Tibial artery (tissue), 4 donors: ENCODE data around the gene MCM3AP.

Experiments
- DNase-seq, 2 donors: peaks; one replicate each; pipeline ENCODE4 v3.0.0-alpha.2; 2019
- H3K27ac ChIP-seq, 2 donors: fragments of 200-600 bp; sonication (generic) in 1 of 2; 1 replicate in 1 of 2; 2 replicates in 1 of 2; pipeline ENCODE4 v1.5.1; 2018 to 2019; ENCODE audit warnings: mild to moderate bottlenecking in 1 of 2
- H3K27me3 ChIP-seq, 2 donors: fragments of 200-600 bp; sonication (generic) in 1 of 2; one replicate each; pipeline versions ENCODE4 v1.5.1 to v1.6.0; 2016 to 2019
- H3K36me3 ChIP-seq, 3 donors: fragments of 200-600 bp; sonication (generic) in 2 of 3; one replicate each; pipeline ENCODE4 v1.5.1; 2016 to 2019; ENCODE audit warnings: mild to moderate bottlenecking in 2 of 3
- H3K4me1 ChIP-seq, 4 donors: fragments of 200-600 bp; sonication (generic) in 2 of 4; 1 replicate in 3 of 4; 2 replicates in 1 of 4; pipeline ENCODE4 v1.5.1; 2016 to 2019
- H3K4me3 ChIP-seq, 2 donors: fragments of 200-600 bp; sonication (generic) in 1 of 2; 1 replicate in 1 of 2; 2 replicates in 1 of 2; pipeline ENCODE4 v1.5.1; 2018 to 2019; ENCODE audit warnings: mild to moderate bottlenecking in 2 of 2
- H3K9me3 ChIP-seq, 3 donors: fragments of 200-600 bp; sonication (generic) in 1 of 3; one replicate each; pipeline ENCODE4 v1.5.1; 2016 to 2019
- CTCF ChIP-seq, 2 experiments: fragments of 200-600 bp in 1 of 2; fragments of 450-650 bp in 1 of 2; IDR thresholded peaks; one replicate each; pipeline ENCODE4 v1.5.1; 2017 to 2019; ENCODE audit warnings: antibody characterized with exemption in 2 of 2, mild to moderate bottlenecking in 1 of 2, moderate library complexity in 1 of 2
- intact Hi-C: fragments of 100-400 bp; cut with DNase I; formaldehyde crosslinking; loops from one replicate; pipeline ENCODE4 v1.15.0; 2023; ENCODE audit warnings: low total_unique reads

The MCM3AP gene

DNA sequence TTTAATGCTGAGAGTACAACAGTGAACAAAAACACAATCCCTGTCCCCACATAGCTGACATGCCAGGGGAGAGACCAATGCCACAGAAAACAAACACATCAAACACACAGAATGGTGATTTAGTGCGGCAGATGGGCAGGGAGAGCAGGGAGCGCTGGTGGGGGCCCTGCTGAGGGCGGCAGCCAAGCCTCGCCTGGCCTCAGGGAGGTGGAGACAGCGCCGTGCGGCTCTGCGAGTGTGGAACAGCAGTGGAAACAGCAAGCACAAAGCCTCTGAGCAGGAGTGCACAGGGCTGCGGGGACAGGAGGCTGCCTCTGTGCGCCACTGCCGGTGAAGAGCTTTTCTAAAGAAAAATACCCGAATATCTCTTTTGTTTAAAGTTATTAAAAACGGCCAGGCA, 17.0 kb downstream of the MCM3AP start:
- no peak for TF ChIP-seq CTCF (IDR thresholded peaks at IDR 0.05)
- no peak for DNase-seq
- Histone ChIP-seq H3K9me3 (no peaks in the 10 kb centered on the region), H3K27ac (no peak overlapping the region), H3K27me3 (no peaks in the 10 kb centered on the region), H3K4me1 (no peaks in the 10 kb centered on the region), H3K36me3 (peaks cover 92 to 100% (median 97%) of the 10 kb centered on the region in 3 donors), H3K4me3 (no peak overlapping the region)
- intact Hi-C loops = no loop called here

DNA sequence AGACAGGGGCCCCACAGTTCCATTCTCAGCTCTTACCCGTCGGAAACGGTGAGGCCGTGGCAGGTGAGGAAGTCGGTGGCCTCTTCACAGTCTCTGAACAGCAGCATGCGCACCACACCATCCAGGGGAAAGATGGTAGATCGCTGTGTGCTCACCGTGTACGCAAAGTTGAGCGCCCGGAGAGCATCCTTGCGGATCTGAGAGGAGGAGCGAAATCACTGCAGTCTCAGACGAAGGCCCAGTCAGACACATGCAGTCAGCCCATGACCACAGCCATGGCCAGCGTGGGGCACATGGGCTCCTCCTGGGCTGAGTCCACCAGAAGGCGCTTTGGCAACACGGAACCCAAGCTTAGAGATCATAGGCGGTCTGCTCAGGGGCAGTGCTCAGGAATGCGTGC, 18.5 kb downstream of the MCM3AP start:
- Histone ChIP-seq H3K4me1 (no peaks in the 10 kb centered on the region), H3K27me3 (no peaks in the 10 kb centered on the region), H3K27ac (no peak overlapping the region), H3K36me3 (peaks cover 84 to 98% (median 93%) of the 10 kb centered on the region in 3 donors), H3K9me3 (no peaks in the 10 kb centered on the region), H3K4me3 (no peak overlapping the region)
- no peak for DNase-seq
- intact Hi-C loops = no loop called here
- TF ChIP-seq CTCF (IDR thresholded peaks at IDR 0.05) = no peak

DNA sequence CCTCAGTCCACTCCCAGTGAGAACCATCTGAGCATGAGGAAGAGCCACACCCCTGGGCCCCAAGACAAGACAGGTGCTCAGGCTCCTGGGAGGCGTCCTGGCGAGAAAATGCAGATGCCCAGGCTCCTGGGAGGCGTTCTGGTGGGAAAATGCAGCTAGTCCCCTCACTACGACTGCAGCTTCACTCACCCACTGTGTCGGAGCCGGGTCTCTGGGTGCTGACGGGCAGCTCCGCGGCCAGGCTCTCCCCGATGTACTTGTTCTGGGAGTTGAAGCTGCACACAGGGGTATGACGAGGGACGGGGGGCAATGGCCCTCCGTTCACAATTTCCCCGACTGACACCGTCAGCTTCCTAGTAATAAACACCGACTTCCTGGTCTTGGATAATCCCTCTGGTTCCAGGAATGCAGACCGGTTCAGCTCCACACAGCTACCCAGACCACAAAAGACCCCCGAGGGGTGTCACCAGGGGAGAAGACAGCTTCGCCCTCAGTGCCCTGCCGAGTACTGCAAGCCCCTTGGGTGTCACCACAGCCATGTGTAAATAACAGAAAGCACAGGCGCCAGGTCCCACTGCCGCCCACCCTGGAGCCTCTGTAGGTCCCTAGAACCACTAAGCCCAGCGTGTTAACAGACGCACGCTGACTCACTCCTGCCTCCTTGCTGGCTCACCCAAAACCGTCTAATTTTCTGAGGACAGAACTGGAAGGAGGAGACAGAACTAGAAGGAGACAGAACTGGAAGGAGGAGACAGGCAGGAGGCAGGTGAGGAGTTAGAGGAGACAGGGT, 19.5 kb downstream of the MCM3AP start:
- H3K4me1 ChIP-seq = no peaks in the 10 kb centered on the region
- intact Hi-C loops = no loop called here
- H3K36me3 ChIP-seq = peaks cover 84 to 98% (median 93%) of the 10 kb centered on the region in 3 donors
- no peak overlapping the region for H3K4me3 ChIP-seq
- H3K27me3 ChIP-seq = no peaks in the 10 kb centered on the region
- H3K27ac ChIP-seq = no peak overlapping the region
- no peak for TF ChIP-seq CTCF (IDR thresholded peaks at IDR 0.05)
- H3K9me3 ChIP-seq = no peaks in the 10 kb centered on the region
- DNase-seq = no peak

- Histone ChIP-seq H3K4me3 (no peak overlapping the region), H3K36me3 (peaks cover 84 to 98% (median 93%) of the 10 kb centered on the region in 3 donors), H3K27ac (no peak overlapping the region), H3K9me3 (no peaks in the 10 kb centered on the region), H3K27me3 (no peaks in the 10 kb centered on the region), H3K4me1 (no peaks in the 10 kb centered on the region)
- intact Hi-C loops = no loop called here
- TF ChIP-seq CTCF (IDR thresholded peaks at IDR 0.05) = no peak
- DNase-seq = no peak
These were observed 20.7 kb downstream of the MCM3AP start for GRCh38 chr21:46264690-46265144.

- H3K4me1 ChIP-seq = no peaks in the 10 kb centered on the region
- H3K36me3 ChIP-seq = peaks cover 84 to 98% (median 93%) of the 10 kb centered on the region in 3 donors
- no peak overlapping the region for H3K4me3 ChIP-seq
- no peak for TF ChIP-seq CTCF (IDR thresholded peaks at IDR 0.05)
- no peaks in the 10 kb centered on the region for H3K27me3 ChIP-seq
- intact Hi-C loops = no loop called here
- DNase-seq = no peak
- H3K27ac ChIP-seq = no peak overlapping the region
- no peaks in the 10 kb centered on the region for H3K9me3 ChIP-seq
These were observed 21.2 kb downstream of the MCM3AP start for GRCh38 chr21:46264046-46264689.
